MM.1S (cell line): ENCODE results near the gene ARFIP1.

Source experiments
- DNase-seq: peaks from one replicate; pipeline ENCODE4 v3.0.0-alpha.2; 2015
- H2AFZ ChIP-seq: fragments of 300-600 bp; sonication (generic); 2 replicates; pipeline ENCODE4 v1.6.0; 2016; ENCODE audit warnings: antibody characterized with exemption, low read length
- H3F3A ChIP-seq: fragments of 300-600 bp; sonication (generic); 2 replicates; pipeline ENCODE4 v1.6.1; 2016; ENCODE audit warnings: mild to moderate bottlenecking, antibody characterized with exemption, low read length, moderate library complexity, mixed read lengths; ENCODE audit not compliant: insufficient read depth
- H3K27ac ChIP-seq: fragments of 300-600 bp; sonication (generic); 2 replicates; pipeline ENCODE4 v1.5.1; 2016; ENCODE audit warnings: mild to moderate bottlenecking, low read length
- H3K27me3 ChIP-seq: fragments of 300-600 bp; sonication (generic); replicated peaks from 2 replicates; pipeline ENCODE4 v1.6.0; 2016; ENCODE audit warnings: low read length; ENCODE audit not compliant: insufficient read depth
- H3K36me3 ChIP-seq: fragments of 300-600 bp; sonication (generic); replicated peaks from 2 replicates; pipeline ENCODE4 v1.6.1; 2016; ENCODE audit warnings: mild to moderate bottlenecking, low read length, mixed read lengths; ENCODE audit not compliant: insufficient read depth
- H3K4me1 ChIP-seq: fragments of 300-600 bp; sonication (generic); 2 replicates; pipeline ENCODE4 v1.6.1; 2016; ENCODE audit warnings: low read length, mixed read lengths
- H3K4me2 ChIP-seq: fragments of 300-600 bp; sonication (generic); 2 replicates; pipeline ENCODE4 v1.6.0; 2016; ENCODE audit warnings: low read depth, low read length
- H3K4me3 ChIP-seq: fragments of 300-600 bp; sonication (generic); 2 replicates; pipeline ENCODE4 v1.5.1; 2016; ENCODE audit warnings: low read length, mixed read lengths
- H3K79me2 ChIP-seq: fragments of 300-600 bp; sonication (generic); 2 replicates; pipeline ENCODE4 v1.6.1; 2016; ENCODE audit warnings: mixed run types, low read length, mixed read lengths
- H3K9ac ChIP-seq: fragments of 300-600 bp; sonication (generic); 2 replicates; pipeline ENCODE4 v1.6.1; 2016; ENCODE audit warnings: low read length, mixed read lengths
- H3K9me2 ChIP-seq: fragments of 300-600 bp; sonication (generic); replicated peaks from 2 replicates; pipeline ENCODE4 v1.6.1; 2016; ENCODE audit warnings: mild to moderate bottlenecking, low read length, mixed read lengths; ENCODE audit not compliant: insufficient read depth
- H3K9me3 ChIP-seq: fragments of 300-600 bp; sonication (generic); replicated peaks from 2 replicates; pipeline ENCODE4 v1.6.1; 2016; ENCODE audit warnings: mild to moderate bottlenecking, low read length, mixed read lengths; ENCODE audit not compliant: insufficient read depth
- H4K20me1 ChIP-seq: fragments of 300-600 bp; sonication (generic); 2 replicates; pipeline ENCODE4 v1.6.1; 2016; ENCODE audit warnings: mild to moderate bottlenecking, low read length, moderate library complexity, mixed read lengths; ENCODE audit not compliant: insufficient read depth
- CTCF ChIP-seq: fragments of 300-600 bp; sonication (generic); IDR thresholded peaks from 2 replicates; pipeline ENCODE4 v1.5.1; 2016; ENCODE audit warnings: antibody characterized with exemption, low read length, mixed read lengths
- EZH2 ChIP-seq: fragments of 300-600 bp; sonication (generic); optimal IDR thresholded peaks from 2 replicates; pipeline ENCODE3; 2017; ENCODE audit warnings: low read depth, mild to moderate bottlenecking, antibody characterized with exemption, low read length, mixed read lengths
- EZH2phosphoT487 ChIP-seq: fragments of 300-600 bp; sonication (generic); IDR thresholded peaks from 2 replicates; pipeline ENCODE4 v1.6.1; 2018; ENCODE audit warnings: antibody characterized with exemption, low read length

ARFIP1 gene

DNA sequence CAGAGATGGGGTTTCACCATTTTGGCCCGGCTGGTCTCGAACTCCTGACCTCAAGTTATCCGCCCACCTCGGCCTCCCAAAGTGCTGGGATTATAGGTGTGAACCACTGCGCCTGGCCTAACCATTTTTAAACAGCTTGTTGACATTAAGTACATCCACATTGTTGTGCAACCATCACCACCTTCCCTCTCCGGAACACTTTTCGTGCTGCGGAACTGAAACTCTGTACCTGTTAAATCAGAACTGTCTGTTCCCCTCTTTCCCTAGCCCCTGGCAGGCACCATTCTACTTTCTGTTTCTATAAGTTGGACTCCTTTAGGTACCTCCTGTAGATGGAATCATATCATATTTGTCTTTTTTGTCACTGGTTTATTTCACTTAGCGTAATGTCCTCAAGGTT, 165.9 kb downstream of the ARFIP1 start:
- no peaks in the 10 kb centered on the region for H3K79me2 ChIP-seq
- H3K36me3 ChIP-seq = no peaks in the 10 kb centered on the region

GRCh38 chr4:152946446-152946845, 166.7 kb downstream of the ARFIP1 start:
- TF ChIP-seq EZH2phosphoT487 (no peak), CTCF (no peak), EZH2 (no peak)
- H3K4me1 ChIP-seq = no peaks in the 10 kb centered on the region
- H3K9me2 ChIP-seq = no peaks in the 10 kb centered on the region
- H3K27me3 ChIP-seq = no peaks in the 10 kb centered on the region
- no peak overlapping the region for H3K4me2 ChIP-seq
- H4K20me1 ChIP-seq = no peaks in the 10 kb centered on the region
- no peaks in the 10 kb centered on the region for H3K36me3 ChIP-seq
- no peak overlapping the region for H3K9ac ChIP-seq
- H3K9me3 ChIP-seq = no peaks in the 10 kb centered on the region
- no peak overlapping the region for H3K27ac ChIP-seq
- no peak for DNase-seq
- H2AFZ ChIP-seq = no peak overlapping the region
- no peaks in the 10 kb centered on the region for H3K79me2 ChIP-seq
- H3K4me3 ChIP-seq = no peak overlapping the region
- no peaks in the 10 kb centered on the region for H3F3A ChIP-seq

More for the DNA sequence above, 165.9 kb downstream of the ARFIP1 start:
- H3K4me2 ChIP-seq = no peak overlapping the region
- H3K9me2 ChIP-seq = no peaks in the 10 kb centered on the region
- H3K27ac ChIP-seq = no peak overlapping the region
- no peaks in the 10 kb centered on the region for H3K27me3 ChIP-seq
- no peak overlapping the region for H2AFZ ChIP-seq
- no peak for TF ChIP-seq EZH2
- no peak for TF ChIP-seq EZH2phosphoT487
- no peak for TF ChIP-seq CTCF
- no peaks in the 10 kb centered on the region for H3K4me1 ChIP-seq
- H4K20me1 ChIP-seq = no peaks in the 10 kb centered on the region
- H3K4me3 ChIP-seq = no peak overlapping the region
- H3F3A ChIP-seq = no peaks in the 10 kb centered on the region
- no peaks in the 10 kb centered on the region for H3K9me3 ChIP-seq
- DNase-seq = no peak
- H3K9ac ChIP-seq = no peak overlapping the region

DNA sequence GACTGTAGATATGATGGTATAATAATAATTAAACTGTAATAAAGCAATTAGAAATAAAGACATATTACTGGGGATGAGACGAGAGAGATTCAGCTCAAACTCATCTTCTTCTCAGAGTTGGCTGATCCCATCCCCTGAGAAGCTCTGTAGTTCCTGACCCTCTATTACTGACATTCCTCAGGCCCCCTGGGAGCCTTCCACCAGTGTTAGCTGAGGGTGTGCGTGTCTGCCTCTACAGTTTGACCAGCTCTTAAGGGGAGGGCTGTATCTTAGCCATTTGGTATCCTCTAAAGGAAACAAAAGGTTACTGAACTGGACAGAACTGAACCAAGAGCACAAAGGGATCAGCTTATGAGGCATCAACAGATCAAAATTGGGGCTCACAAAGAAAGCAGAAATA, 167.6 kb downstream of the ARFIP1 start:
- no peaks in the 10 kb centered on the region for H4K20me1 ChIP-seq
- DNase-seq = no peak
- no peaks in the 10 kb centered on the region for H3K9me2 ChIP-seq
- H3F3A ChIP-seq = no peaks in the 10 kb centered on the region
- no peaks in the 10 kb centered on the region for H3K4me1 ChIP-seq
- H3K9ac ChIP-seq = no peak overlapping the region
- H3K4me2 ChIP-seq = no peak overlapping the region
- no peak for TF ChIP-seq CTCF
- TF ChIP-seq EZH2phosphoT487 = no peak
- no peak for TF ChIP-seq EZH2
- no peak overlapping the region for H2AFZ ChIP-seq
- H3K9me3 ChIP-seq = no peaks in the 10 kb centered on the region
- no peaks in the 10 kb centered on the region for H3K27me3 ChIP-seq
- no peaks in the 10 kb centered on the region for H3K36me3 ChIP-seq
- H3K4me3 ChIP-seq = no peak overlapping the region
- no peak overlapping the region for H3K27ac ChIP-seq
- H3K79me2 ChIP-seq = no peaks in the 10 kb centered on the region
